ENCODE data around the gene FAM3B.
"Not testable (repeated sequence)": the region's sequence is repeated elsewhere in the genome, so short reads cannot be mapped to it uniquely, and the experiment has no call there.

The FAM3B gene, protein sequence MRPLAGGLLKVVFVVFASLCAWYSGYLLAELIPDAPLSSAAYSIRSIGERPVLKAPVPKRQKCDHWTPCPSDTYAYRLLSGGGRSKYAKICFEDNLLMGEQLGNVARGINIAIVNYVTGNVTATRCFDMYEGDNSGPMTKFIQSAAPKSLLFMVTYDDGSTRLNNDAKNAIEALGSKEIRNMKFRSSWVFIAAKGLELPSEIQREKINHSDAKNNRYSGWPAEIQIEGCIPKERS

DNA sequence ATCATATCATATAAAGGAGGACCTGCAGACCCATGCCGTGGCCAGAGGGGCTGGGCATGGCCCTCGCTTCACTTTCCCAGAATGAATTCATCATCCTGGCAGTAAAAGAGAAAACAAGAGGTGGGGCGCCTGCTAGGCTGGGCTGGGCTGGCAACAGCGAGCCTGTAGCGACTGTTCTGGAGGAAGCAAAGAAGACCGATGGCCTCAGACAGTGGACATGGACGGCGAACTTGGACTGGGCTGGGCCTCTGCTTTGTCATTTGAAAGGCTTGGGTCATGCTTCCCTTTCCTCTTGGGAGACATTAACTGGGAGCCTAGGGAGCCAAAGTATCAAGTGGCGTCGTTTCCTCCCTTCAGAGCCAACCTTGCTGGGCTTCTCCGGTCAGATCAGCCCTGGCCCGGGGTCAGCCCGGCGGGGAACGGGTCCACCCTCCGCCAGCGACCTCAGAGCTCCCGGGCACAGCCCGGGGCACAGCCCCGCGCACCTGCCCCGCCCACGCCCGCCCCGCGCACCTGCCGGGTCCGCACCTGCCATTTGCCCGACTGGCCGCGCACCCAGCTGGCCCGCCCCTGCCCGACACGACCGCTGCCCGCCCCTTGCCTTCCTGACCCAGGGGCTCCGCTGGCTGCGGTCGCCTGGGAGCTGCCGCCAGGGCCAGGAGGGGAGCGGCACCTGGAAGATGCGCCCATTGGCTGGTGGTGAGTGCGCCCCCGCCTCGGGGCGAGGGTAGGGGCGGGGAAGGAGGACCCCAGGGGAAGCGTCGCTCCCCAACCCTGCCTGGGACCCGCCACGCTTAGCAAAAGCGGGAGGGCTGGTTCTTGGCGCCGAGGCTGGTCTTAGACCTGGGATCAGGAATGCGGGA lies at the start of gene FAM3B:
FAM3B (plus strand) TSS at position 602 of the 863 bp plus-strand sequence; CDS start at position 681, 79 bp downstream.
- no peak for DNase-seq (ENCODE audit: low read depth in 2 of 2)

DNA sequence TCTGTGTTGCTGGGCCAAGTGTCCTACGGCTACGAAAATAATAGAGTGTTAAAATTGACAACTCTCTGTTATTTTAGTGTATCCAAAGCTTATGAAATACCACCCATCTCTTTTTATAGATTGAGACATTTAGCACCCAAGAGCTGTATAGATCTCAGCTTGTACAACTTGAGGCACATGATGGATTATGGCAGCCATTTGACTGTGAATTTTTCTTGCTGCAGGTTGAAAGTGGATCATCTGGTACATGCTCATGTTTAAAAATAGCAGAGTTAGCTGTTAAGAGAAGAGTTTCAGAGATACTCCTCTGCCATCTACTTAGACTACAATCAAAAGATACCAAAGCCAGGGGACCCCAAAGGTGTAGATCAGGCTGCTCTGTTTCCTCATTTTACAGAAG lies 49.3 kb upstream of the FAM3B start:
- no peak for DNase-seq (ENCODE audit: low read depth in 2 of 2)

DNA sequence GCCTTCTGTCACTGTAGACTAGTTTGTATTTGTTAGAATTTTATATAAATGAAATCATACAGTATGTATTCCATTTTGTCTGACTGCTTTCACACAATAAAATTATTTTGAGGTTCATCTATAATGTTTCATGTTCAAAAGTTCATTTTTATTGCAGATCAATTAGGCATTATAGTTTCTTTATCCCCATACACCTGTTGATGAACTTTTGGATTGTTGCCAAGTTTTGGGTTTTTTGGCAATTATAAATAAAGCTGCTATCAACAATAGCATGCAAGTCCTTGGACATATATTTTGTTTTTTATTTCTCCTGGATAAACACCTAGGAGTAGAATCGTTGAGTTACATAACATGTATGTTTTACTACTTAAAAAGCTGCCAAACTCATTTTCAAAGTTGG lies 47.1 kb upstream of the FAM3B start:
- DNase-seq (ENCODE audit: low read depth in 2 of 2): no peak

DNA sequence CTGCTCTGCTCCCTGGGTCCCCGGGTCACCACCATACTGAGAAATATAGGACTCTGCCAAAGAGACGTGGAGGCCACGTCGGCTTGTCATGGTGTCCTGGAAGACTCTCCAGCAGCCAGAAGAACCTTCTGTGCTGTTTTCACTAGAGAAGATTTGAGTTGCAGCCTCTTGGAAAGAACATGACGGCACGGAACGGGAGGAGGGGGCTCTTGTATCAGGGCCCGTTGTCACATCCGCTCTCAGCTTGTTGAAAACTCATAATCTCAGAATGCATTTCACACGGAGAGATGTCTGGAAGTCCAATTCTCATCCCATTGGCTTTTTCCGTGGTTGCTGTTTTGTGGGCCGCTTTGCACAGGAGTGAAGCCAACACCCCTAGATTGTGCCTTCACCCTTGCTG lies 39.4 kb upstream of the FAM3B start:
- no peak for DNase-seq (ENCODE audit: low read depth in 2 of 2)

DNA sequence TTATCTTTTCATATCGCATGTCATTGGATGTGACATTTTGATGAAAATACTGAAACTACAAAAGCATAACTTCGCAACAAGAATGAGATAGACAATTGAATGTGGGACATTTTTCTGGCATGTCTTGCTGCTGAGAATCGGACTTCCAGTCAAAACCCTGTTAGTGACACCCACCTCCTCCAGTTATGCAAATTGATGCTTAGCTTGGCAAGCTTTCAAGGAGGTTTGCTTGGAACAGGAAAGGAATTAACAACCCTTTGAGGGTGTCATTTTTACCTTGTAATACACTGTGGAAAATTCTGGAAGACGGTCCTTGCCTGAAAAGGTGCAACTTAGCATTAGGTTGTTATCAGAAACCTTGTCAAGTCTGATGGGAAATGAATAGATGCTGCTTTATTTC lies 38.8 kb upstream of the FAM3B start:
- DNase-seq (ENCODE audit: low read depth in 2 of 2): no peak

DNA sequence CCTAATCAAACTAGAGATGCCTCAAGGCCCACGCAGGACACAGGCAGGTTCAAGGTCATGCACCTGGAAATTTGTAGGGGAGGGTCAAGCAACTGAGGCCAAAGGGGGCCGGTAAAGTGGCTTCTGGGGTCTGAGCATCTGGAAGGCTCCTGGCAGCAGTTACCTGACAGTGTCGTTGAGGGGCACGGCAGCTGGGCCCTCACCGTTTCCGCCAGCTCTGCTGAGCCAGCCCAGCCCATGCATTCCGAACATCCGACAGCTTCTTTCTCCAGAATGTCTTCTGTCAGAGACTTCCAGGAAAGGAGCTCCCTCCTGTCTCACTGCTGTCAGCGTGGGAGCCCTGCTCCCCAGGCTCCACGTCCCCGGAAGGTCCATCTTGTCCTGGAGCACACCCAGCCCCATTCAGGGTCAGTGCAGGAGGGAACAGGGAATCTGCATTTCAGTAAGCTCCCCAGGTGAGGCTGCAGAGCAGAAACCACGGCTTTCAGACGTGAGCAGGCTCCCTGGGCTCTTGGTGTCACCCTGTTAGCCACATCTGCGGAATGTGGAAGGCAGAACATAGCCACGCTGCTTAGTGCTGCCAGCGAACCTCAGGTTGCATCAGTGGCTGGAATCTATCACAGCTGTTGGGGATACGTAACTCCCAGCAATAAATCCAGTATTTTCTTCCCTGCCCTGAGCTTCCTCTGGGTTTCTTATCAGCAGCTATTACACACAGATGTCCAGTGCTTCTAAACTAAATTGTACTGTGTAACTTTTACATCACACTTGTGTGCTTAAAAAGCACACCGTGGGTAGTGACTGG lies 36.3 kb upstream of the FAM3B start:
- DNase-seq (ENCODE audit: low read depth in 2 of 2): no peak

DNA sequence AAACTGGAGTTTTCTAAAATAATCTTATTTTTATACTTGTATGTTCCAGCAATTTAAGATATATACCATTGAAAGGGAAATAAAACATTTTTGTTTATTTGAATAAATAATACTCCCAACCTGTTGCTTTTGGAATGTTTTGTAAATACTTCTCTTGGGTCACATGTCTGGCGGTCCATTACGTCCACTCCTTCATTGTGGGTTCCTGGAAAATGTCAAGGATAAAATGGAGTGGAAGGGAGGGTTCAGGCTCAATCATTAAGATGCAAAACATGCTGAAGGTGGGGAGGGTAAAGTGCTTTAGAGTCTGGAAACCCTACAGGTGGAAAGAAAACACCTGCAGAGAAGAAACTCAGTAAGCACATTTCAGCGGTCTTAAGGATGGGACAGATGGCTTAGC lies 34.2 kb upstream of the FAM3B start:
- no peak for DNase-seq (ENCODE audit: low read depth in 2 of 2)

DNA sequence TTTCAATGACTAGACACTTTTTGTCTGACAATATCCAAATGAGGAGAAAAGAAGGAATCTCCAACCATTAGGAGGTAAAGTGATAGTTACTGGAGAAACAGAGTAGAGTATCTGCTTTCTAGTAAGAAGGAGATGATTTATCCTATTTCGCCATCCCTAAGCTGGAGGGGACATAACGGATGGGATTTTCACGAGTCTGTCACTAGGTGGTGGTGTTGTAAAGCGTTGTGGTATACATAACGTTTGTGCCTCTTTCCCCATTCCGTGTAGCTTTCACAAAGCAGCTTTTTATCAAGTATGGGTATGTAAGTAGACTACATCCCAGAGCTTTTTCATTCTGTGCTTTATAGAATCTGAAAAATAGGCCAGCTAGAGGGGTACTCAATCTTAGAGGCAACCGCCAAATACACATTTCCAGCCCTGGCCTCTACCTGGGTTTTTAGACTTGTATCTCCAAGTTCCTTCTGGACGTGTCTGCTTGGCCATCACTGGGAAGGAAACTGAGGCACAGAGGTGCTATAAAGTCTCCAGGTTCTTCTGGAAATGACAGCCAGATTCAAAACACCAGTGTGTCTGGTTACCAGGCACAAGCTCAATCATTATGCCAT lies 33.3 kb upstream of the FAM3B start:
- peak in 1 of 2 experiments; percentile 15 for DNase-seq (ENCODE audit: low read depth in 2 of 2)

DNA sequence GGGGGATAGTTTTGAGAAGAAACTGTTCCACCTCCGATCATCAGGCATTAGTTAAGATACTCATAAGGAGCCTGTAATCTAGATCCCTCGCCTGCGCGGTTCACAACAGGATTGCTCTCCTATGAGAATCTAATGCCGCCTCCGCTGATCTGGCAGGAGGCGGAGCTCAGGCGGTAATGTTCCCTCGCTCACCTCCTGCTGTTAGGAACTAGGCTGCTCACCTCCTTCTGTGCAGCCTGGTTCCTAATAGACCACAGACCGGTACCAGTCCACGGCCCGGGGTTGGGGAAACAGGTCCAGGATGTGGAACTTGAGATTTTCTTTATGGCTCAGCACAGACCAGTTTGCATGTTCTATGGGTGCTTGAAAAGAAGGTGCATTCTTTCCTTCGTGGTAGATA lies 27.2 kb upstream of the FAM3B start:
- DNase-seq (ENCODE audit: low read depth in 2 of 2): no peak

DNA sequence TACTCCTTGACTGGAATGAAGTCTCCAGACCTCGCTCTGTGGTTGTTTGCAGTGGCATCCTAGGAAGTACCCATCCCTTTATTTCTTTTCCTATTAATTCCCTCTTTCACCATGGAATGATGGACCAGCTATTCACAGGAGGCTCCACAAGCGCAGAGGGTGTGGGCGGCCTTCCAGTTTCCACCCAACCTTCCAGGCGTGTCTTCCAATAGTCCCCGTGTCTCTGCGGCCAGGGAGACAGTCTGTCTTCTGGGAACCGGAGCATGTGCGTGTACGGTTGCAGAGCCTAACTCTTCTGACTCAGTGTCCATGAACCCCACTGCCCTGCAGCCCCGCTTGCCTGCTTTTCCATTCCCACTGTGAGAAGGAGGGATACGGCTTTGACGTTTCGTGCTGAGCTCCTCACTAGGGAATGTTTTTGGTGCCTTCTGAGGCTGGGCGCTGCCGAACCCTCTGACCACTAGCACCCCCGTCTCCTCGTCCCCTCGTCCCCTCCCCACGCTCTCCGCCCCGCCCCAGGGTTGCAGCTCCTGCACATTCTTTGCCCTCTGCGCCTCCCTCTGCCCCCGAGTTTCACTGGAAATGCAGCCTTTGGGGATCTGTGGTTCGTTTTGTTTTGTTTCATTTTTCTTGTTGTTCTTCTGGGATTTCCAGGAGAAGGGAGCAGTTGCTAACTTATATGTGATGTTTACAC lies 26.3 kb upstream of the FAM3B start:
- no peak for DNase-seq (ENCODE audit: low read depth in 2 of 2)

DNA sequence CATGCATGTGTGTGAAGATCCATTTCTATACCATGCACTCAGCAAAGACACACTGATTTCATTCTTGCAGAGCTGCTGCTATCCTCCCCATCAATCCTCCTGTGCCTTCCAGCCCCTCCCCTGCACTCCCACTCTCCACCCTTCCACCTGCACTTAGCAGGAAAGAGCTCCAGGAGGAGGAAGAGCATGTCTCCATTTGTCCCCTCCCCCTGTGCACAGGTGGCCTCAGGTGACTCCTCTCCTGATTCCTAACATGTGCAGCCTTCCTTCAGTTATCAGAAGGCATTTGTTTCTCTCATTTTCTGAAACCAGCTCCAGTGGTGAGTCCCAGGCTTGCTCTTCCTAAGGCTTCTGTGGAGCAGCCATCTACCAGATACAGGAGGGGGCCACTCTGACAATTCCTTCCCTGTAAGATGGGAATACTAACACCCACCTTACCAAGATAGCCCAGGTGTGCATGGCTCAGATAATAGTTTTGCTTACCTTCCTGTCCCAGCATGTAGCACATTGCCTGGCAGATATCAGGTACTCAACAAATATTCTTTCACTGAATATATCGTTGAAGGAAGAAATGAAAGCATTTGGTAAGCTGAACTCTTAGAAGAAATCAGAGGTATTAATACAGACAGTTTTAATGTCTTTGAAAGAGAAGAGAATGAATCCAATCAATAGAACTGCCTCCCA lies 21.9 kb upstream of the FAM3B start:
- no peak for DNase-seq (ENCODE audit: low read depth in 2 of 2)

DNA sequence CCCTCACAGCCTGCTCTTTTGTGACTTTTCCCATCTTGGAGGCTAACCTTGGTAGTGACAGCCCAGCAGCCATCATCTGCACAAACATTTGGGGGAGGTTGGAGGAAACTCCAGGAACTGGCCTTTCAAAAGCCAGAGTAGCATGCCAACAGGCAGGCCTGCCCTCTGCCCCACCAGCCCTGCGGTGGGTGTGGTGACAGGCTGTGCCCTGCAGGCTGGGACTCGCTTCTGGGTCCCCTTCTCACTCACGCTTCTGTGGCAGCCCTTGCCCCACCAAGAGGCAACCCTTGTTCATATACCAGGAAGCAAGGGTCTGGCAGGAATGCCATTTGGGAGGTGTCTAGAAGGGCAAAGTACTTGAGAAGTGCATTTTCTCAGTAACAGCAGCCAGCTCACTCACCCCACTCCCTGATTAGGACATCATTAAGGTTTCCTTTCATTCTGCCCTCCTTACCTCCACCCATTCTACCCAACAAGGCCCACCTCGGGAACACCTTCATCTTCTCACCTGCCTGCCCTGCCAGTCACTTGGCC lies 20.8 kb upstream of the FAM3B start:
- no peak for DNase-seq (ENCODE audit: low read depth in 2 of 2)

DNA sequence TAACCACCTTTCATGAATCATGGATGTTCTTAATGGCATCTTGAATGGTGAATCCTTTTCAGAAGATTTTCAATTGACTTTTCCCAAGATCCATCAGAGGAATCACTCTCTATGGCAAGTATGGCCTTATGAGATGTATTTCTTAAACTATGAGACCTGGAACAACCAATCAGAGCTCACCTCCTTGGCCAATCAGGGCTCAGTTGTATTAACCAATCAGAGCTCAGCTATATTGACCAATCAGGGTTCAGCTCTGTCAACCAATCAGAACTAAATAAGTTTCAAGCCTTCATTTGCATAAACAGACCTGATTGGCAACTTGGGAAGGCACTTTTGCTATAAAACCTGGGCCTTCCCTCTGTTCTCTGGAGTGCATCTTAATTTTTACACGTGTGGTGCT lies 13.6 kb upstream of the FAM3B start:
- no peak for DNase-seq (ENCODE audit: low read depth in 2 of 2)

DNA sequence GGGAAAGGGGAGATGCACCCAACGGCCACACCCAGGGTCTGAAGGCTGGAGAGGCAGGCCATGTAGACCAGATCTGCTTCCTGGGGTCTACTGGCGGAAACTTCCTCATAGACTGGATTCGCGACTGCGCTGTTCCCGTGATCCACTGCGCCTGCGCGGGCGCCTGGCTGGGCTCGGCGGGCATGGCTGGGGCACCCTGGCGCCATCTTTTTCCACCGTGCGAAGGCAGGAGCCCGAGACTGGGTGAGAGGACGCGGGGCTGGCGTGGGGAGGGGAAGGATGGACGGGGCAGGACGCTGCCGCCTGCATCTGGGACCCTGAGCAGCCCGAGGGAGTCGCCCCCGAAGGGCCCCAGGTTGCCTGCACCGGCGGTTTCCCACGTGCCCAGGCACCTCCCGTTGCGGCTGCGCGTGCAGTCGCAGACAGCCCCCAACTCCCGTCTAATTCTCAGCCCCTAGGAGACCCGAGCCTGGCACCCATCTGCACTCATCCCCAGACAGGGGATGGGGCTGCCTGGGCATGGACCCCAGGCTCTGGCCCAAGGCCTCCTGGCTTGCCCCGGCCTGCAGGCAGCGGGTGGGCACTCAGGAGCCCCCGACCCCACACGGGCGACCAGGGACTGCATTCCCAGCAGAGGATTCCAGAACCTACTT lies 12.4 kb upstream of the FAM3B start:
- no peak for DNase-seq (ENCODE audit: low read depth in 2 of 2)

DNA sequence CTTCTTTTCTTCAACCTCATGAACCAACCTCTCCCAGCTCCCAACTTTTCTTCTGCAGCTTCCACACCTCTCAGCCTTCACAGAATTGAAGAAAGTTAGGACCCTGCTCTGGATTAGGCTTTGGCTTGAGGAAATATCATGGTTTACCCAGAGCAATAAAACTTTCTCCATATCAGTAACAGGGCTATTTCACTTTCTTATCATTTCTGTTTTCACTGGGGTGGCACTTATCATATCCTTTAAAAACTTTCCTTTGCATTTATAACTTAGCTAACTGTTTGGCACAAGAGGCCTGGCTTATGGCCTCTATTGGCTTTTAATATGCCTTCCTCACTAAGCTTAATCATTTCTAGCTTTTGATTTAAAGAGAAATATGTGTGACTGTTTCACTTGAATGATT lies 9.4 kb upstream of the FAM3B start:
- DNase-seq (ENCODE audit: low read depth in 2 of 2): no peak

DNA sequence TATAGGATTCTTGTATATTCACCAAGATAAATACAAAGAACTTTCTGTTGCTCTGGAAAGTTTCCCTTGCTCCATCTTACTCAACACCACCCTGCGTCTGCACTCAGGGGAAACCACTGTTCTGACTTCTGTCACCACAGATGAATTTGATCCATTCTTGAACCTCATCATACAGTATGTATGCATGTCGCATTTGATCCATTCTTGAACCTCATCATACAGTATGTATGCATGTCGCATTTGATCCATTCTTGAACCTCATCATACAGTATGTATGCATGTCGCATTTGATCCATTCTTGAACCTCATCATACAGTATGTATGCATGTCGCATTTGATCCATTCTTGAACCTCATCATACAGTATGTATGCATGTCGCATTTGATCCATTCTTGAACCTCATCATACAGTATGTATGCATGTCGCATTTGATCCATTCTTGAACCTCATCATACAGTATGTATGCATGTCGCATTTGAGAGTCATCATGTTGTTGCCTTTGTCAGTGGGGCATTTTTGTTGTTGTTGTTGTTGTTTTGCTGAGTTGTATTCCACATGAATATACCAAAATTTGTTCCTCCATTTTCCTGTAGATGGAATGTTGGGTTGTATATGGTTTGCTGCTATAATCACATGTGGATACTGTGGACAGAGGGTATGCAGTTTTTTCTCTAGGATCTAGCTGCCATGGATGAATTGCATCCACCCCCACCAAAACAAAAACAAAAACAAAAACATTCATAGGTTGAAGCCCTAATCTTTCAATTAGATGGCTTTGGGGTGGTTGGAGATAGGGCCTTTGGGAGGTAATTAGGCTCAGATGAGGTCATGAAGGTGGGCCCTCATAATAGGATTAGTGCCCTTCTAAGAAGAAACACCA lies 3.1 kb upstream of the FAM3B start:
- not testable (repeated sequence) for DNase-seq (ENCODE audit: low read depth in 2 of 2)

DNA sequence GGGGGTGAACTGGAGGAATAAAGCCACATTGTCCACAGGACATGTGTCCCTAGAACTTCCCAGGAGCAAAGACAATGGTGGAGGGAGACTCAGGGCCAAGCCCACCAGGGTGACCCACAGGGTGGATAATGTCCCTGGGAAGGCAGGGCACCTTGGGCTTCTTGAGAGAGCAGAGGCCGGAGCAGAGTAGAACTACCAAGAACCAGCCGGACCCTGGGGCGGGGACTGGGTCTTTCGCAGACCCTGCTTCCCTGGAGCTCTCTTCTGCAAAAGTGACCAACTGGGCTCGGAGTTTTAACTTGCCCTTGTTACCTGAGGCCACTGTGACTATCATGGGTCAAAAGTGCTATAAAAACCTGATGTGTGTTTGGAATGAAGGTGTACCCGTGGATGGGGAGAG lies 875 bp upstream of the FAM3B start:
- no peak for DNase-seq (ENCODE audit: low read depth in 2 of 2)

DNA sequence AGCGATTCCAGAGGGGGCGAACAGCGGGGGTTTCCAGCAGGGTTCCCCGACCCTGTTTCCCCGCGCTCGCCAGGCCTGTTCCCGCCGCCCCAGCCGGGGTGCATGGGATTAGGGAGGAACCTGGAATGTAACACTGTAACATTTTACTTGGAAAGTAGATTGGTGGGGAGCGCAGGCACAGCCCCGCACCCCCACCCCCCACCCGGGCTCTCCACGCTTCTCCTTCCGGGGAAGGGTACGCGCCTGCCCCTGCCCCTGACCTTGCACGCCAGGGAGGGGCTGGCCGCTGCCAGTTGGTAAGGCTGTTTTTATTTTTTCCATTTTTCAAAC lies 427 bp downstream of the FAM3B start:
- no peak for DNase-seq (ENCODE audit: low read depth in 2 of 2)

DNA sequence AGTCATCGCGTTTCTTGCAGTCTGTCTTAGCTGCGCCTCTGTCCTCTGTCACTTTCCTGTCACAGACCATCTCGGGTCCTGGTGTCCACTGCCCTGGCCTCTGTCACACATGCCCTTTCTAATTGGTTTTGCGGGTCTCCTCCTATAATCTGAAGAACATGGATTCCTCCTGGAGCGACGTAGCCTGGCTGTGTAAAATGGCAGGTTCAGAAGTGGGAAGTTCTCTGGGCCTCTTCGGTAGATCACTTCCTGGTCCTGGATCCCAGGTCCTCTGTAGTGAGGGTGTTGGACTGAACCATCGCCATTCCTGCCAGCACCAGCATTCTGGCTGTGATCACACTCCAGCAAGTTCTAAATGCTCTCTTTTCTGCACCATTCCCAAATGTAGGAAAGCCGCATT lies 857 bp downstream of the FAM3B start:
- no peak for DNase-seq (ENCODE audit: low read depth in 2 of 2)
